ENCODE results near the gene DCAF17.

Gene DCAF17

DNA sequence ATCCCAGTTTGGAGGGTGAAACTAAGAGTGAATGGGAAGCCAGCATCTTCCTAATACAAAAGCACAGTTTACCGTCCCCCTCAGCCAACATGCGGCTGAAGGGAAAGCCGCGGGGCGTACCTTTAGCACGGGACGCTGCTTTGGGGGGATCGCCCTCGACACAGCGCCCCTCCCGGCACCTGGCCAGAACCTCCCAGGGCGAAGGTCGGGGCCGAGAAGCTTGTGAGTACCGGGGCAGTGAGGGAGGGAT lies 338 bp upstream of the DCAF17 start, which contains the start of gene METTL8 (continued):
- 0 out of 2 replicates have a peak, but pooled peaks have one; percentile 27 for TF ChIP-seq KLF1 (tag by site-specific recombination; IDR thresholded peaks at IDR 0.05)
- TF ChIP-seq KLF7 (tag by site-specific recombination; IDR thresholded peaks at IDR 0.05; ENCODE audit: borderline replicate concordance): no peak
- TF ChIP-seq, protein P1, sequence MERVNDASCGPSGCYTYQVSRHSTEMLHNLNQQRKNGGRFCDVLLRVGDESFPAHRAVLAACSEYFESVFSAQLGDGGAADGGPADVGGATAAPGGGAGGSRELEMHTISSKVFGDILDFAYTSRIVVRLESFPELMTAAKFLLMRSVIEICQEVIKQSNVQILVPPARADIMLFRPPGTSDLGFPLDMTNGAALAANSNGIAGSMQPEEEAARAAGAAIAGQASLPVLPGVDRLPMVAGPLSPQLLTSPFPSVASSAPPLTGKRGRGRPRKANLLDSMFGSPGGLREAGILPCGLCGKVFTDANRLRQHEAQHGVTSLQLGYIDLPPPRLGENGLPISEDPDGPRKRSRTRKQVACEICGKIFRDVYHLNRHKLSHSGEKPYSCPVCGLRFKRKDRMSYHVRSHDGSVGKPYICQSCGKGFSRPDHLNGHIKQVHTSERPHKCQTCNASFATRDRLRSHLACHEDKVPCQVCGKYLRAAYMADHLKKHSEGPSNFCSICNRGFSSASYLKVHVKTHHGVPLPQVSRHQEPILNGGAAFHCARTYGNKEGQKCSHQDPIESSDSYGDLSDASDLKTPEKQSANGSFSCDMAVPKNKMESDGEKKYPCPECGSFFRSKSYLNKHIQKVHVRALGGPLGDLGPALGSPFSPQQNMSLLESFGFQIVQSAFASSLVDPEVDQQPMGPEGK (tag by site-specific recombination; IDR thresholded peaks at IDR 0.05): no peak; the same call in 1 of the 2 replicates
- TF ChIP-seq, protein P2, sequence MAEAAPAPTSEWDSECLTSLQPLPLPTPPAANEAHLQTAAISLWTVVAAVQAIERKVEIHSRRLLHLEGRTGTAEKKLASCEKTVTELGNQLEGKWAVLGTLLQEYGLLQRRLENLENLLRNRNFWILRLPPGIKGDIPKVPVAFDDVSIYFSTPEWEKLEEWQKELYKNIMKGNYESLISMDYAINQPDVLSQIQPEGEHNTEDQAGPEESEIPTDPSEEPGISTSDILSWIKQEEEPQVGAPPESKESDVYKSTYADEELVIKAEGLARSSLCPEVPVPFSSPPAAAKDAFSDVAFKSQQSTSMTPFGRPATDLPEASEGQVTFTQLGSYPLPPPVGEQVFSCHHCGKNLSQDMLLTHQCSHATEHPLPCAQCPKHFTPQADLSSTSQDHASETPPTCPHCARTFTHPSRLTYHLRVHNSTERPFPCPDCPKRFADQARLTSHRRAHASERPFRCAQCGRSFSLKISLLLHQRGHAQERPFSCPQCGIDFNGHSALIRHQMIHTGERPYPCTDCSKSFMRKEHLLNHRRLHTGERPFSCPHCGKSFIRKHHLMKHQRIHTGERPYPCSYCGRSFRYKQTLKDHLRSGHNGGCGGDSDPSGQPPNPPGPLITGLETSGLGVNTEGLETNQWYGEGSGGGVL (tag by site-specific recombination; IDR thresholded peaks at IDR 0.05): peak; percentile 68
- TF ChIP-seq HOXA7 (CRISPR knock-in tag; IDR thresholded peaks at IDR 0.05; ENCODE audit: borderline replicate concordance): no peak
- TF ChIP-seq SALL2 (tag by site-specific recombination; IDR thresholded peaks at IDR 0.05; ENCODE audit: borderline replicate concordance): no peak
- peak; percentile 78 for TF ChIP-seq GLIS1 (tag by site-specific recombination; IDR thresholded peaks at IDR 0.05)
- TF ChIP-seq SP7 (tag by site-specific recombination; IDR thresholded peaks at IDR 0.05): 0 out of 2 replicates have a peak, but pooled peaks have one; percentile 20
- TF ChIP-seq, protein P3, sequence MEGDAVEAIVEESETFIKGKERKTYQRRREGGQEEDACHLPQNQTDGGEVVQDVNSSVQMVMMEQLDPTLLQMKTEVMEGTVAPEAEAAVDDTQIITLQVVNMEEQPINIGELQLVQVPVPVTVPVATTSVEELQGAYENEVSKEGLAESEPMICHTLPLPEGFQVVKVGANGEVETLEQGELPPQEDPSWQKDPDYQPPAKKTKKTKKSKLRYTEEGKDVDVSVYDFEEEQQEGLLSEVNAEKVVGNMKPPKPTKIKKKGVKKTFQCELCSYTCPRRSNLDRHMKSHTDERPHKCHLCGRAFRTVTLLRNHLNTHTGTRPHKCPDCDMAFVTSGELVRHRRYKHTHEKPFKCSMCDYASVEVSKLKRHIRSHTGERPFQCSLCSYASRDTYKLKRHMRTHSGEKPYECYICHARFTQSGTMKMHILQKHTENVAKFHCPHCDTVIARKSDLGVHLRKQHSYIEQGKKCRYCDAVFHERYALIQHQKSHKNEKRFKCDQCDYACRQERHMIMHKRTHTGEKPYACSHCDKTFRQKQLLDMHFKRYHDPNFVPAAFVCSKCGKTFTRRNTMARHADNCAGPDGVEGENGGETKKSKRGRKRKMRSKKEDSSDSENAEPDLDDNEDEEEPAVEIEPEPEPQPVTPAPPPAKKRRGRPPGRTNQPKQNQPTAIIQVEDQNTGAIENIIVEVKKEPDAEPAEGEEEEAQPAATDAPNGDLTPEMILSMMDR (tag by site-specific recombination; IDR thresholded peaks at IDR 0.05): peak; percentile 100
- TF ChIP-seq MZF1 (tag by site-specific recombination; IDR thresholded peaks at IDR 0.05; ENCODE audit: borderline replicate concordance): peak; percentile 79; the same call in 1 of the 2 replicates
- TF ChIP-seq ZBTB48 (tag by site-specific recombination; IDR thresholded peaks at IDR 0.05): peak; percentile 98
- 0 out of 2 replicates have a peak, but pooled peaks have one; percentile 28 for TF ChIP-seq ZNF10 (tag by site-specific recombination; IDR thresholded peaks at IDR 0.05)
- TF ChIP-seq ZBTB20 (tag by site-specific recombination; IDR thresholded peaks at IDR 0.05): peak; percentile 95; the same call in 1 of the 2 replicates
- TF ChIP-seq ZNF335 (tag by site-specific recombination; conservative IDR thresholded peaks at IDR 0.05): peak; percentile 52; the same call in 1 of the 2 replicates
- TF ChIP-seq ZIC2 (tag by site-specific recombination; IDR thresholded peaks at IDR 0.05): peak; percentile 42
- 0 out of 2 replicates have a peak, but pooled peaks have one; percentile 15 for TF ChIP-seq TRIM28 (IDR thresholded peaks at IDR 0.05; ENCODE audit: borderline replicate concordance, low read length)
- TF ChIP-seq ZNF366 (tag by site-specific recombination; conservative IDR thresholded peaks at IDR 0.05): peak; percentile 67
- TF ChIP-seq PRDM1 (tag by site-specific recombination; IDR thresholded peaks at IDR 0.05): peak; percentile 64
- no peak for TF ChIP-seq ZNF558 (tag by site-specific recombination; IDR thresholded peaks at IDR 0.05)
- no peak for TF ChIP-seq ZNF221 (tag by site-specific recombination; IDR thresholded peaks at IDR 0.05; ENCODE audit: borderline replicate concordance)

DNA sequence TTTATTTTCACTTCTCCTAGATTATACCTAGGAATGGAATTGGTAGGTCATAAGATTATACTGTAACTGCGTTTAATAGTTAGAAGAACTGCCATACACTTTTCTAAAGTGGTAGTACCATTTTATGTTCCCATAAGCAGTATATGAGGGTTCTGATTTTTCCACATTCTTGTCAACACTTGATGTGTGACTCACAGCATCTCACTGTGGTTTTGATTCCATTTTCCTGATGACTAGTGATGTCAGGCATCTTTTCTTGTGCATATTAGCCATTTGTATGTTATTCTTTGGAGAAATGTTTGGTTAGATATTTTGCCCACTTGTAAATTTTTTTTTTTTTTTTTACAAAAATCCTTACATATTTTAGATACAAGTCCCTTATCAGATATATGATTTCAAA lies 2.3 kb downstream of the DCAF17 start:
- peaks cover 34 to 67% of the 10 kb centered on the region in 2 experiments for H3K36me3 ChIP-seq (ENCODE audit: control insufficient read depth in 2 of 2, insufficient read depth in 1 of 2, low read length in 2 of 2)
- H3K27ac ChIP-seq (ENCODE audit: extremely low read depth, low read depth, low read length): no peak overlapping the region
- H3K4me3 ChIP-seq (ENCODE audit: low read depth, low read length): no peak overlapping the region
- H3K4me1 ChIP-seq (ENCODE audit: control insufficient read depth, insufficient read depth, low read length): no peaks in the 10 kb centered on the region
- TF ChIP-seq, protein P4, sequence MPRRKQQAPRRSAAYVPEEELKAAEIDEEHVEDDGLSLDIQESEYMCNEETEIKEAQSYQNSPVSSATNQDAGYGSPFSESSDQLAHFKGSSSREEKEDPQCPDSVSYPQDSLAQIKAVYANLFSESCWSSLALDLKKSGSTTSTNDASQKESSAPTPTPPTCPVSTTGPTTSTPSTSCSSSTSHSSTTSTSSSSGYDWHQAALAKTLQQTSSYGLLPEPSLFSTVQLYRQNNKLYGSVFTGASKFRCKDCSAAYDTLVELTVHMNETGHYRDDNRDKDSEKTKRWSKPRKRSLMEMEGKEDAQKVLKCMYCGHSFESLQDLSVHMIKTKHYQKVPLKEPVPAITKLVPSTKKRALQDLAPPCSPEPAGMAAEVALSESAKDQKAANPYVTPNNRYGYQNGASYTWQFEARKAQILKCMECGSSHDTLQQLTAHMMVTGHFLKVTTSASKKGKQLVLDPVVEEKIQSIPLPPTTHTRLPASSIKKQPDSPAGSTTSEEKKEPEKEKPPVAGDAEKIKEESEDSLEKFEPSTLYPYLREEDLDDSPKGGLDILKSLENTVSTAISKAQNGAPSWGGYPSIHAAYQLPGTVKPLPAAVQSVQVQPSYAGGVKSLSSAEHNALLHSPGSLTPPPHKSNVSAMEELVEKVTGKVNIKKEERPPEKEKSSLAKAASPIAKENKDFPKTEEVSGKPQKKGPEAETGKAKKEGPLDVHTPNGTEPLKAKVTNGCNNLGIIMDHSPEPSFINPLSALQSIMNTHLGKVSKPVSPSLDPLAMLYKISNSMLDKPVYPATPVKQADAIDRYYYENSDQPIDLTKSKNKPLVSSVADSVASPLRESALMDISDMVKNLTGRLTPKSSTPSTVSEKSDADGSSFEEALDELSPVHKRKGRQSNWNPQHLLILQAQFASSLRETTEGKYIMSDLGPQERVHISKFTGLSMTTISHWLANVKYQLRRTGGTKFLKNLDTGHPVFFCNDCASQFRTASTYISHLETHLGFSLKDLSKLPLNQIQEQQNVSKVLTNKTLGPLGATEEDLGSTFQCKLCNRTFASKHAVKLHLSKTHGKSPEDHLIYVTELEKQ (tag by site-specific recombination; IDR thresholded peaks at IDR 0.05; ENCODE audit: borderline replicate concordance): no peak
- peak; percentile 55 for TF ChIP-seq SETDB1 (IDR thresholded peaks at IDR 0.05; ENCODE audit: insufficient read length, low read length)
- H3K9me3 ChIP-seq (ENCODE audit: control insufficient read depth, insufficient read depth, low read depth, low read length): no peaks in the 10 kb centered on the region
- POLR2A ChIA-PET: no interaction called here
- CTCF ChIA-PET: interaction anchor here (0.6 kb wide), 2 partner anchors 93 to 325 kb away, joined by 3 to 4 read pairs; no protein-coding TSS in a partner anchor

Data from HEK293 (cell line).